Prostate gland (tissue), 2 donors: Measurements from ENCODE around the gene DHX15.

ENCODE experiments used
- CTCF ChIP-seq, 4 experiments: fragments of 200-600 bp in 2 of 4; fragments of 450-650 bp in 2 of 4; sonication (generic) in 2 of 4; IDR thresholded peaks; 1 replicate in 3 of 4; 2 replicates in 1 of 4; pipeline ENCODE4 v1.5.1; 2016 to 2019; ENCODE audit warnings: antibody characterized with exemption in 4 of 4, mild to moderate bottlenecking in 2 of 4, moderate library complexity in 2 of 4
- POLR2A ChIP-seq: fragments of 450-650 bp; IDR thresholded peaks from one replicate; pipeline ENCODE4 v1.6.1; 2016; ENCODE audit warnings: antibody characterized with exemption, mild to moderate bottlenecking

GRCh38 chr4:24582235-24582832 is 2.0 kb downstream of the DHX15 start:
- TF ChIP-seq POLR2A (no peak), CTCF (IDR thresholded peaks at IDR 0.05) (no peak)
